ENCODE data around the gene ATXN3L. TPM values are rescaled to one million over a fixed set of nuclear protein-coding genes. Genes with fewer than 3 reads are reported as not detected.

ATXN3L gene
- total and polyA plus RNA-seq, 2 of the 8 experiments (the other 6 are each of a cell fraction or from before 2014, with no cell fraction given): not detected

GRCh38 chrX:13271511-13271910 is 48.3 kb downstream of the ATXN3L start:
- TF ChIP-seq ATF2 (IDR thresholded peaks at IDR 0.05; ENCODE audit: low read length) (no peak), ASH2L (IDR thresholded peaks at IDR 0.05; ENCODE audit: low read length) (no peak), NANOG (IDR thresholded peaks at IDR 0.05; ENCODE audit: insufficient read depth, low read depth, low read length, poor library complexity, severe bottlenecking) (no peak), PHF8 (conservative IDR thresholded peaks at IDR 0.05; ENCODE audit: low read depth, low read length) (no peak), RNF2 (IDR thresholded peaks at IDR 0.05; ENCODE audit: borderline replicate concordance, low read depth, low read length, missing control alignments, poor library complexity, severe bottlenecking) (no peak), RFX5 (IDR thresholded peaks at IDR 0.05; ENCODE audit: borderline replicate concordance, low read depth, low read length) (no peak), BRCA1 (IDR thresholded peaks at IDR 0.05; ENCODE audit: low read depth, low read length) (no peak), SP2 (IDR thresholded peaks at IDR 0.05; ENCODE audit: low read length) (no peak), KDM4A (IDR thresholded peaks at IDR 0.05; ENCODE audit: low read depth, low read length, severe bottlenecking) (no peak)
- 91% methylated on average over 3 of the region's 3 CpGs; no CpG with 5 or more reads in 1 of the 2 experiments for WGBS, 2 experiments (ENCODE audit: extremely low coverage in 1 of 2, insufficient coverage in 1 of 2, insufficient read length in 1 of 2, insufficient replicate concordance in 2 of 2, low coverage in 1 of 2, low lambda C conversion rate in 2 of 2, missing lambda C conversion rate in 1 of 2)
- H3K4me3 ChIP-seq (ENCODE audit: extremely low read depth in 1 of 4, insufficient read depth in 2 of 4, low read depth in 3 of 4, low read length in 4 of 4): no peak overlapping the region
- H3K14ac ChIP-seq (ENCODE audit: insufficient read length): no peak overlapping the region
- no peak overlapping the region for H3K18ac ChIP-seq (ENCODE audit: extremely low read depth, low read length)
- H3K79me2 ChIP-seq (ENCODE audit: control insufficient read depth in 1 of 2, insufficient read depth in 2 of 2, low read length in 2 of 2): no peaks in the 10 kb centered on the region
- ChIA-PET CTCF (ENCODE audit: partially characterized antibody) (interaction anchor here (0.7 kb wide), 1 partner anchor 12 kb away, joined by 3 read pairs; no protein-coding TSS in a partner anchor), POLR2A (ENCODE audit: partially characterized antibody) (interaction anchor here (0.6 kb wide), 1 partner anchor 56 kb away, joined by 4 read pairs; no protein-coding TSS in a partner anchor)
- H4K20me1 ChIP-seq (replicated peaks in 1 of 2; ENCODE audit: control insufficient read depth in 1 of 2, insufficient read depth in 2 of 2, low read length in 2 of 2): no peaks in the 10 kb centered on the region
- no peak overlapping the region for H2AK5ac ChIP-seq (ENCODE audit: low read depth, low read length)
- no peak overlapping the region for H3K4me2 ChIP-seq (ENCODE audit: insufficient read depth in 1 of 2, low read depth in 2 of 2, low read length in 2 of 2)
- no peak overlapping the region for H2BK20ac ChIP-seq (ENCODE audit: low read length)
- H3K4ac ChIP-seq (replicated peaks; ENCODE audit: insufficient read length, low read depth, low read length): no peak overlapping the region
- H3K23ac ChIP-seq (ENCODE audit: insufficient read length): no peak overlapping the region
- H3K27ac ChIP-seq (ENCODE audit: low read depth, low read length): no peak overlapping the region
- H4K5ac ChIP-seq (ENCODE audit: insufficient read length, low read depth, low read length): no peak overlapping the region
- no peaks in the 10 kb centered on the region for H3K23me2 ChIP-seq (ENCODE audit: low read depth, low read length)
- DNase-seq (ENCODE audit: low read depth in 1 of 2, low spot score in 2 of 2): no peak
- H4K91ac ChIP-seq (replicated peaks; ENCODE audit: insufficient read length, low read length): no peak overlapping the region
- no peak overlapping the region for H2BK120ac ChIP-seq (replicated peaks; ENCODE audit: low read depth, low read length)
- H3K56ac ChIP-seq (replicated peaks; ENCODE audit: insufficient read length, low read depth, low read length): no peak overlapping the region
- H2AFZ ChIP-seq (ENCODE audit: low read length): no peak overlapping the region
- no peak overlapping the region for H4K8ac ChIP-seq (ENCODE audit: extremely low read depth, insufficient read depth, low read length)
- H3K4me1 ChIP-seq (replicated peaks in 1 of 4; ENCODE audit: control insufficient read depth in 3 of 4, insufficient read depth in 4 of 4, low read length in 3 of 4): peaks cover 0 to 3% (median 1%) of the 10 kb centered on the region in 4 experiments; a peak in 2 of 7 replicates
- no peaks in the 10 kb centered on the region for H3K27me3 ChIP-seq (replicated peaks in 1 of 4; ENCODE audit: control insufficient read depth in 3 of 4, extremely low read depth in 1 of 4, insufficient read depth in 3 of 4, low read length in 3 of 4)
- no peak for FAIRE-seq
- H2BK15ac ChIP-seq (ENCODE audit: low read length): no peak overlapping the region
- no peaks in the 10 kb centered on the region for H3K9me3 ChIP-seq (ENCODE audit: insufficient read depth in 2 of 2, low read depth in 1 of 2, low read length in 1 of 2)
- H3K9ac ChIP-seq (replicated peaks in 1 of 4; ENCODE audit: extremely low read depth in 1 of 4, low read depth in 3 of 4, low read length in 3 of 4): no peak overlapping the region
- H2BK5ac ChIP-seq (ENCODE audit: low read depth, low read length): no peak overlapping the region
- H3K79me1 ChIP-seq (ENCODE audit: low read depth, low read length): no peaks in the 10 kb centered on the region
- no peak overlapping the region for H2BK12ac ChIP-seq (ENCODE audit: low read depth, low read length)
- H3K36me3 ChIP-seq (ENCODE audit: control insufficient read depth in 2 of 4, insufficient read depth in 4 of 4, low read length in 3 of 4): no peaks in the 10 kb centered on the region
